K562 (cell line): Measurements from ENCODE around the gene CLSTN1. TPM values are rescaled to one million over a fixed set of nuclear protein-coding genes. Genes with fewer than 3 reads are reported as not detected.
A peak's percentile ranks its signal among the peaks of the same experiment; 100 is the strongest.

ENCODE experiments used
- CUX1 ChIP-seq: fragments of 200-800 bp; sonication (Bioruptor generic); IDR thresholded peaks from 2 replicates; pipeline ENCODE4 v1.6.1; 2016; ENCODE audit warnings: missing genetic modification characterization, missing compliant biosample characterization
- CXXC5 ChIP-seq: fragments of 250-450 bp; sonication (Bioruptor Pico); IDR thresholded peaks from 2 replicates; pipeline ENCODE4 v1.8.0; 2022; ENCODE audit warnings: inconsistent platforms, mild to moderate bottlenecking, moderate library complexity
- DACH1 ChIP-seq: fragments of 450-650 bp; IDR thresholded peaks from 2 replicates; pipeline ENCODE4 v1.6.1; 2018; ENCODE audit not compliant: partially characterized antibody
- ESRRB ChIP-seq: fragments of 250-450 bp; sonication (Bioruptor Pico); IDR thresholded peaks from 2 replicates; pipeline ENCODE4 v1.5.0; 2020; ENCODE audit warnings: mild to moderate bottlenecking, moderate library complexity, borderline replicate concordance
- GTF2B ChIP-seq: IDR thresholded peaks from 2 replicates; pipeline ENCODE4 v1.6.1; 2011; ENCODE audit not compliant: insufficient read length; ENCODE audit errors: extremely low read depth
- HMG20B ChIP-seq: fragments of 250-450 bp; sonication (Bioruptor Pico); IDR thresholded peaks from 2 replicates; pipeline ENCODE4 v1.5.0; 2021; ENCODE audit warnings: mild to moderate bottlenecking
- JUNB ChIP-seq: fragments of 450-650 bp; formaldehyde crosslinking; conservative IDR thresholded peaks from 2 replicates; pipeline ENCODE4 v1.4.0; 2020; ENCODE audit warnings: mild to moderate bottlenecking
- JUND ChIP-seq, 2 experiments: IDR thresholded peaks; 2 replicates in 1 of 2; 3 replicates in 1 of 2; pipeline ENCODE4 v1.6.1; 2011; ENCODE audit warnings: borderline replicate concordance in 2 of 2, low read depth in 2 of 2, low read length in 2 of 2, improper control_type of control experiment in 1 of 2, missing biosample characterization in 1 of 2, missing genetic modification characterization in 1 of 2, missing genetic modification reagents in 1 of 2
- MED1 ChIP-seq: sonication (generic); formaldehyde crosslinking; IDR thresholded peaks from 2 replicates; pipeline ENCODE4 v1.8.1; 2023; ENCODE audit warnings: missing genetic modification reagents, borderline replicate concordance
- POU5F1 ChIP-seq: fragments of 150-350 bp; IDR thresholded peaks from 2 replicates; pipeline ENCODE4 v1.6.1; 2014; ENCODE audit warnings: borderline replicate concordance, low read length, low read depth, mild to moderate bottlenecking; ENCODE audit not compliant: partially characterized antibody
- SMARCA5 ChIP-seq: fragments of 450-650 bp; IDR thresholded peaks from 2 replicates; pipeline ENCODE4 v1.6.1; 2016
- USF1 ChIP-seq: sonication (generic); formaldehyde crosslinking; IDR thresholded peaks from 2 replicates; pipeline ENCODE4 v1.9.0; 2022; ENCODE audit warnings: mild to moderate bottlenecking, missing genetic modification reagents
- YY1 ChIP-seq, 3 experiments: IDR thresholded peaks; 2 replicates each; pipeline ENCODE4 v1.6.1; 2011; ENCODE audit warnings: low read length in 2 of 3, mild to moderate bottlenecking in 2 of 3, moderate library complexity in 2 of 3, borderline replicate concordance in 1 of 3, control low read depth in 1 of 3, low read depth in 1 of 3; ENCODE audit not compliant: insufficient read depth in 3 of 3, insufficient replicate concordance in 2 of 3, control insufficient read depth in 1 of 3, insufficient read length in 1 of 3; ENCODE audit errors: extremely low read depth in 1 of 3
- polyA plus RNA-seq, 8 experiments: library from polyadenylated mRNA; depleted of rRNA in 4 of 8; stranded (reverse) in 5 of 8; unstranded in 3 of 8; fragments of >200 nt; fragmentation: Nextera tagmentation in 2 of 8; fragmentation: Illumina TruSeq in 1 of 8; extraction: Ambion mirVana in 2 of 8; extraction: Trizol in 1 of 8; gene quantifications; 2 replicates each; pipeline versions ENCODE4 v1.2.1 to v1.2.3, GENCODE V29; 2011 to 2014; ENCODE audit warnings: inconsistent platforms in 1 of 8, missing spikeins in 1 of 8
- total RNA-seq, 7 experiments: library from RNA; depleted of rRNA in 6 of 7; stranded (reverse); fragments of >200 nt in 6 of 7; fragmentation: Illumina TruSeq in 2 of 7; extraction: Trizol in 2 of 7; gene quantifications; 2 replicates each; pipeline versions ENCODE4 v1.2.1 to v1.2.3, GENCODE V29; 2011 to 2021; ENCODE audit warnings: low replicate concordance in 1 of 7
- TF ChIP-seq, protein P1 (sequence below): sonication (generic); formaldehyde crosslinking; IDR thresholded peaks from 2 replicates; pipeline ENCODE4 v1.8.1; 2023; ENCODE audit warnings: mild to moderate bottlenecking, missing genetic modification reagents, moderate library complexity
- TF ChIP-seq, protein P2 (sequence below): fragments of 450-650 bp; IDR thresholded peaks from one replicate; pipeline ENCODE4 v1.6.1; 2018; ENCODE audit warnings: mild to moderate bottlenecking, moderate library complexity; ENCODE audit not compliant: partially characterized antibody

The CLSTN1 gene
- total and polyA plus RNA-seq, 9 of the 15 experiments (the other 6 are each of a cell fraction or from before 2014, with no cell fraction given): 1.1 to 32.5 (median 13.3) TPM

DNA sequence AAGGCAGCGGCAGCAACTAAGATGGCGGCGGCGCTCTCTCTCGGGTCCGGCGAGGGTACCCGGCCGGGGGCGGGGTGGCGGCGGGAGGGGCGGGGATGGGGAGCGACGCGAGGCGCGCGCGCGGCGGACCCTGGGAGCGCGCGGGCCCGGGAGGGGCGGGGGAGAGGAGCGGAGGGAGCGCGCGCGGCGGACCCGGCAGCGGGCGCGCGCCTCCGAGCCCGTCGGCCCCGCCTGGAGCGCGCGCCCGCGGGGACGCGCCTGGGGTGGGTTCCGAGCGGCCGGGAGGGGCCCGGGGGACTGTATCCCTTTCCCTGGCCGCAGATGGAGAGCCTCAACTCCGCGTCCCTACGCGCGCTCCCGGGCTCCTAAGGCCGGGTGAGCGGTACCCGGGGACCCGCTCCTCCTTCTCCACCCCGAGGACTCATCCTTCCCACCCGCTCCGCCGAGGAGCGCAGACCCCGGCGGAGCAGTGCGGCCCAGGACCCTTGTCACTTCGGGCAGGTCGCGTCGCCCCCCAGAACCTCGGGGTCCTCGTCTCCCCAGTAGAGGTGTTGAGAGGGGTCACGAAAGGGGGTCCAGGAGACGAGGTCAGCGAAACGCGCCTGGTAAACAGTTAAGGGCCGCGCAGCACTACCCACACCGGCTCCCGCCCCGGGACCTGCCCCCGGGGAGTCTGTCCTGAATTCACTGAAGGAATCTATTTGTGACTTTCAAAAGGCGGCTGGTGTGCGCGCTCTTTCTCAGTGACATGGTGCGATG, at the start of gene CLSTN1 (continued):
- TF ChIP-seq HMG20B (CRISPR knock-in tag): no peak; the same call in 1 of the 2 replicates
- TF ChIP-seq CXXC5 (CRISPR knock-in tag): peak; percentile 75
- 0 out of 2 replicates have a peak, but pooled peaks have one; percentile 2 for TF ChIP-seq JUND (IDR thresholded peaks at IDR 0.05; ENCODE audit: borderline replicate concordance, low read depth, low read length)
- no peak for TF ChIP-seq JUND (tag; IDR thresholded peaks at IDR 0.05; ENCODE audit: borderline replicate concordance, low read depth, low read length)
- no peak for TF ChIP-seq MED1
- TF ChIP-seq SMARCA5: no peak
- peak; percentile 85 for TF ChIP-seq CUX1
- TF ChIP-seq JUNB (CRISPR knock-in tag): no peak
- TF ChIP-seq USF1 (CRISPR knock-in tag): no peak
- no peak for TF ChIP-seq GTF2B
- TF ChIP-seq ESRRB: no peak
- TF ChIP-seq YY1 (IDR thresholded peaks at IDR 0.05; ENCODE audit: borderline replicate concordance in 1 of 3, control insufficient read depth in 1 of 3, extremely low read depth in 1 of 3, insufficient read depth in 3 of 3, insufficient read length in 1 of 3, insufficient replicate concordance in 2 of 3, low read depth in 1 of 3, low read length in 2 of 3): peak; percentile 85 to 97 (median 97)
- TF ChIP-seq, protein P1, sequence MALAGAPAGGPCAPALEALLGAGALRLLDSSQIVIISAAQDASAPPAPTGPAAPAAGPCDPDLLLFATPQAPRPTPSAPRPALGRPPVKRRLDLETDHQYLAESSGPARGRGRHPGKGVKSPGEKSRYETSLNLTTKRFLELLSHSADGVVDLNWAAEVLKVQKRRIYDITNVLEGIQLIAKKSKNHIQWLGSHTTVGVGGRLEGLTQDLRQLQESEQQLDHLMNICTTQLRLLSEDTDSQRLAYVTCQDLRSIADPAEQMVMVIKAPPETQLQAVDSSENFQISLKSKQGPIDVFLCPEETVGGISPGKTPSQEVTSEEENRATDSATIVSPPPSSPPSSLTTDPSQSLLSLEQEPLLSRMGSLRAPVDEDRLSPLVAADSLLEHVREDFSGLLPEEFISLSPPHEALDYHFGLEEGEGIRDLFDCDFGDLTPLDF: no peak
- TF ChIP-seq POU5F1: no peak
- TF ChIP-seq DACH1: no peak
- TF ChIP-seq, protein P2, sequence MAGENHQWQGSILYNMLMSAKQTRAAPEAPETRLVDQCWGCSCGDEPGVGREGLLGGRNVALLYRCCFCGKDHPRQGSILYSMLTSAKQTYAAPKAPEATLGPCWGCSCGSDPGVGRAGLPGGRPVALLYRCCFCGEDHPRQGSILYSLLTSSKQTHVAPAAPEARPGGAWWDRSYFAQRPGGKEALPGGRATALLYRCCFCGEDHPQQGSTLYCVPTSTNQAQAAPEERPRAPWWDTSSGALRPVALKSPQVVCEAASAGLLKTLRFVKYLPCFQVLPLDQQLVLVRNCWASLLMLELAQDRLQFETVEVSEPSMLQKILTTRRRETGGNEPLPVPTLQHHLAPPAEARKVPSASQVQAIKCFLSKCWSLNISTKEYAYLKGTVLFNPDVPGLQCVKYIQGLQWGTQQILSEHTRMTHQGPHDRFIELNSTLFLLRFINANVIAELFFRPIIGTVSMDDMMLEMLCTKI: no peak
